NCI-H82 treated with DMSO at 0.1 percent for 48 hours (cell line): Measurements from ENCODE around the gene TSPAN3.

Source experiments
- DNase-seq: peaks from one replicate; lab custom pipeline; 2025; ENCODE audit not compliant: unreplicated experiment; lab: John Stamatoyannopoulos, UW

The TSPAN3 gene

DNA sequence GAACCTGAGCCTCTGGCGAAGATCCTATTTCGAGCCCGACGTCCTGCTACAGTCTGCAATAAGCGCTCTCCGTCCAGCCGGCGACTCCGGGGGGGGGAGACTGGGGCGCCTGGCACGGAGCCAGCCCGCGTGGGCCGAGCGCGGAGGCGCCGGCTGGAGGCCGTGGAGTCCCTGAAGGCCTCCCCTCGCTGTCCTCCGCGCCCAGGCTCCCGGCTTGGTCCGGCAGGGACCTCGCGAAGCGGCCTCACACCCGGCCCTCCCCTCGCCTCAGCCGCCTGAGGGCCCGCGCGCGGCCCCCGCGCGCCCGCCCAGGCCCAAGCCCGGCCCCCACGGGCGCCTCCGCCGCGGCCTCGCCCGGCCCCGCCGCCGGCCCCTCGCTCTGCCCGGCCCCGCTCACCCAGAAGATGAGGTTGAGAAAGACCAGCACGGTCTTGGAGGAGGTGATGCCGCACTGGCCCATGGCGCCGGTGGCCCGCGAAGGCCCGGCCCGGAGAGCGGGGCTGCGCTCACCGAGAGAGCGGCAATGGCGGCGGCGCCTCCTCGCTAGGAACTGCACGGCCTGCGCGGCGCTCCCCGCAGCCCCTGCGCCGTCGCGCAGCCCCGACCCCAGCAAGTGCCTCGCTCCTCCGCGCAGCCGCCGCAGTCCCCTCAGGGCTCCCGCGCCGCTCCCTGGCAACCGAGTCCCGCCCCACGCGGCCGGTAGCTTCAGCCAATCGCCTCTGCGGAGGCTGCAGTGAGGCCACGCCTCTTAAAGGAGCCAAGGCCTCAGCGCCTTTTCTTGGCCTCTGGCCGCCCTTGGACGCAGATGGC, at the start of gene TSPAN3:
TSS of gene TSPAN3 (minus strand) at position 615 of the 810 bp plus-strand sequence. CDS start at position 460, 155 bp downstream.
- DNase-seq, result peak; percentile 68

DNA sequence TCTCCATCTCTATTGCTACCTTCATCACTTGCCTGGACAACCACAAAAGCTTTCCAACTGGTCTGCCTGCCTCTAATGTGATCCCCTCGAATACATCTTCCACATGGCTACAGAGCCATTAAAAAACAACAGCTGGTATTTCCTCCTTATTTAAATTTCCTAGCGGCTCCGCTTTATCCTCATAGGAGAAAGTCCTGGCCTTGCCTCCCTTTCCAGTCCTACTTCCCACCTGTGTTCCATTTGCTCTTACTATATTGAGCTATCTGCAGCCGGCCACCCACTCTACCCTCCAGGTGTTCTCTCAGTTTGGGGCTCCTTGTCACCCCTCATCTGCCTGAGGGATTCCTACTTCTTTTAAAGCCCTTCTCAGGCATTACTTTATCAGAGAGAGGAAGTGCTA, 49.7 kb upstream of the TSPAN3 start:
- DNase-seq, result peak; percentile 12

DNA sequence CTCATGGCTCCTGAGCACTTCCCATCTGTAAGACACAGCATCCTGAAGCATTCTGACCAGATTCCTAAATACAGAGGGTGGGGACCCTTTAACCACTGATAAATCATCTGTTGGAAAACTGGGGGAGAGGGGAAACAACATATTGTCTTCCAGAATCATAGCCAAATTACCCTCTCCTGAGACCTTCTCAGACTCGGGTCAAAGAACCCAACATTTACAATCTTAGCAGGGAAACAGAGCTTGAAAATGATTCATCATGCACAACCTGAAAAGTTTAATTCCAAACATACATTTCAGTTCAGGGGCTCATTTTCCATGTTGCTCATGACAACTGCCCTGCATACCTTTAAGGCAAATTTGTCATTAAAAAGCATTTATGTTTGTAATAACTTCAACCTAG, 48.5 kb upstream of the TSPAN3 start:
- DNase-seq, result no peak

DNA sequence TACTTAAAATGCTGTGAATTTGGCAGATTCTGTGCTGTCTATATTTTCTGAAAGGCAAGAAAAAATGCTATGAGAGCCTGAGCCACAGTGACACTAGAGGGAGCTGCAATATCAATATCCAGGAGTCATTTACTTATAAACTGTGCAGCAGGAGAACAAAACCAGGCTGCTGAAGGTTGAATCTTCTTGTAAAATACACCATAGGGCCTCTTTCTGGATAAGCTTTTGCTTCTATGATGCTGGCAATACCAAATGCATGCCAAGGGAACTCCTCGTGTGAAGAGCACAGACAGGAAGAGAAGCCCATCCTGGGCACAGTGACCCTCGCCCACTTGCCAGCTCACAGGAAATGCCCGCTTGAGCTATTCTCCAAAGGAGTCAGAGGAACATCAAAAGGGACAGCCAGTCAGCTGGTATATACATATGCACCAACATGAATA, 48.0 kb upstream of the TSPAN3 start:
- peak; percentile 55 for DNase-seq

DNA sequence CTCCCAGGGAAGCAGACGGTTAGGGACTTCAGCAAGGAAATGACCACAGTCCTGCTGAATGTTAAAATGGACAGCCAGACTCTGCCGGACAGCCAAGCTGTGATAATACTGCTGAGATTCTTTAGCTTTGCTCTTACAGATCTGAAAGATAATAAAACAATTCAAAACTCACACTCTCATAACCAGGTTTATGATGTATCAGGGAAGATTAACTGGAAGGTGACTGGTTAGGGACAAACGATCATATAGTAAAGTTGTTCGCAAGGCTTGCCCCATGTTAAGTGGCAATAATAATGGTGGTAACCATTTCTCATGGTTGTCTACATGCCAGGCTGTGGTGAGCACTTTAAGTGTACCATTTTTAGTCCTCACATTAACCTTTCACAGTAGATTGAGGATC, 44.3 kb upstream of the TSPAN3 start:
- DNase-seq, result no peak

DNA sequence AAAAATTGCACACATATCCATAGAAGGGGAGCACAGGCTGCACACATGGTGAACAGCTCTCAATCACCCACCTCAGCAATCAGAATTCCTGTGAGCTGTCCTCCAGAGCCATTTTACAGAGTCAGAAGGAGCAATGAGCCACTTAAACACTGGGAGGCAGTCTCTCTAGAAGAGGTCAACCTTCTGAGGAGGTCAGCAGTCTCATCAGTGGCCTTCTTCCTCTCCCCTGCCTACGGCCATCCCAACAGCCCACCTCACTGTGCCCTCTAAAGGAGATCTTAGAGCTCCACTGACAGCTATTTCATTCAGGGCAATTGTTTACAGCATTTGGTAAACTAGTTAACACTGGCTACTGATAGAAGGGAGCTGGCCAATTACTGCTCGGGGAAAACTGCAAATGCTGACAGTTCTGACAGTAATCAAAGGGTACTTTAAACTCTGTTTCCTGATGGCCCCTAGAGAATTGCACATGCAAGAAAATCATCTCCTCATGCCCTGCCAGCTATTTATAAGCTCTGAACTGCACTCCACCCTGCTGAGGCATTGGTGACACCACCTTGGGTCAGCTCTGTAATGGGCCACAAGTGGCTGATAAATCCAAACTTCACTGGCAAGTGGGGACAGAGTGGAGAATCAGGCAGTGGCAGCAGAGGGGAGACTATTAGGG, 42.1 kb upstream of the TSPAN3 start:
- DNase-seq, result no peak

DNA sequence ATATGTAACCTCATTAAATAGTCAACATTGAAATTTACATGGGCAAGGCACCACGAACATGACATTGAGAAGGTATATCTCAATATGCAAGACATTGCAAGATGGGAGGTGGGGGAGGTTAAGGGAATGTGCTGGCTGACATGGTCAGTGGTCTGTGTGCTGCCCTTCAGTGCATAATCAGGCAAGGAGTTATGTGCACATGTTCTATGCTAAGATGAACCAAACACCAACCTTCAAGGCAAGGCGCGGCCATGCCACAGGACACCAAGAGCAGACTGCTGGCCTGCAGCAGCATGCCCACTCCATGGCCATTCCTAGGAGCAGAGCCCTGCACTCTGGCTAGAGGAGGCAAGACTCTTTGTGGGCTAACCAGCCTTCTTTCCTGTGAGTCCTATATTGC, 40.9 kb upstream of the TSPAN3 start:
- no peak for DNase-seq

DNA sequence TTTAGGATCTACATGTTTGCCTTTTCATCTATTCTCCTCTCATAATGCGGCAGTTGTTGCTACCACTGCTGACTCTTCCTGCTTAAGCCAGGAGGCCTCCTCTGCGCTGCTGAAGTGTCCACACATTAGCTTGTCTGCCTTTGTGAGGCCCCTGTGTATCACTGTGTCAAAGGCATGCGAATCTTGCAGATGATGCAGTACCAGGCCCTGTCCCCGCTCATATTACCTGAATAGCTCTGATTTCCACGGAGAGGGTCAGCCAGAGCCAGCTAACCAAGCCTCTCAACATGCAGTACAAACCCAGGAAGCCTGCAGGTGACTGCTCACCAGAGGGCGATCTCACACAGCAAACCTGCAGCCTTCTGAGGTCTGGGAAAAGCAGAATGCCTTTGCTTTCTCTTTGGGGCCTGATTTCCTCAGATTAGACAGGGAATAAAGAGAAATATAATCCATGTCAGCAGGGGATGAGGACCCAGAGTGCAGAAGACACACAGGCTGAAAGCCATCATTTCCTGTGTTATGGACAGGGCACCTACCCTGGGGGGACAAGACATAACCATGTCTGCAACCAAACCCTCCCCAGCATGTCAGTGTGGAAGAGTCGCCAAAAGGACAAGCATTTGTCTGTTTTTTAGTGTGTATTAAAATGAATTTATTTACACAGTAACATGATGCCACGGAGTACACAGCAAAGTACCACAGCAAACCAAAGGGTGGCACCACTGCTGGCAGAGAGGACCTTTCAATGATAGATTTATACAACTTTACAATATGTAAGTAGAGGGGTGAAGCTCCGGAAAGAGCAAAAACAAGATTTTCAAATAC, 36.8 kb upstream of the TSPAN3 start:
- peak; percentile 73 for DNase-seq

DNA sequence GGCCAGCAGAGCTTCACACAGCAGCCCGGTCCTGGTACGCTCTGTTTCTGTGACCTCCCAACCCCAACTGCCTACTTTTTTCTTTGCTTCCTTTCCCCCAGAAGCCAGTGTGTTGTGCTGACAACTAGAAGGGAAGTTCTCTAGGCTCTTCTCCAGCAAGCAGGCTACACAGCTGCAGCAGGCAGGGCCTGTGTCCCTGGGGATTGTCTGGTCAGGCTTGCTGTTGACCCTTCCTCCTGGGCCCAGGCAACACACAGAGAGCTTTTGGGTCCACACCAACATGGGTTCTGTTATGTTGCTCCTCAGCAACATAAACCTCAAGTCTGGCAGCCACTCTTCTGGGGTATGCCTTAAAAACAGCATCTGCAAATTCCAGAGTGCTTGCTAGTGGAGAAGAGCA, 36.2 kb upstream of the TSPAN3 start:
- no peak for DNase-seq

DNA sequence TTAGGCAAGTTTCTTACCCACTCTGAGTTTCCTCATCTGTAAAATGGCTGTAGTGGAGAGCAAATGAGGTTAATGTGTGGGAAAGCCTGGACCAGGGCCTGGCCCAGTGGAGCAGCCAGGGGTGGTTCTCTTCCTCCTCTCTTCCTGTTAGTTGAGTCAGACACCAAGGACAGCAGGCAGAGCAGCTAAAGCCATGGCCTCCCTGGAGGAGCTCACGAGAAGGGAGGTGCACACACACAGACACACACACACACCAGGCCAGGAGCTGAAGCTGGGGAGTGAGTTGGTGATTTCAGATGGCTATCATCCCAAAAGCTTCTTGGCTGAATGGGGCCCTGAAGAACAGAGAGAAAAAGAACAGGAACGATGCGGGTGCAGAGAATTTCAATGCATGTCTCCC, 33.2 kb upstream of the TSPAN3 start:
- DNase-seq, result no peak

DNA sequence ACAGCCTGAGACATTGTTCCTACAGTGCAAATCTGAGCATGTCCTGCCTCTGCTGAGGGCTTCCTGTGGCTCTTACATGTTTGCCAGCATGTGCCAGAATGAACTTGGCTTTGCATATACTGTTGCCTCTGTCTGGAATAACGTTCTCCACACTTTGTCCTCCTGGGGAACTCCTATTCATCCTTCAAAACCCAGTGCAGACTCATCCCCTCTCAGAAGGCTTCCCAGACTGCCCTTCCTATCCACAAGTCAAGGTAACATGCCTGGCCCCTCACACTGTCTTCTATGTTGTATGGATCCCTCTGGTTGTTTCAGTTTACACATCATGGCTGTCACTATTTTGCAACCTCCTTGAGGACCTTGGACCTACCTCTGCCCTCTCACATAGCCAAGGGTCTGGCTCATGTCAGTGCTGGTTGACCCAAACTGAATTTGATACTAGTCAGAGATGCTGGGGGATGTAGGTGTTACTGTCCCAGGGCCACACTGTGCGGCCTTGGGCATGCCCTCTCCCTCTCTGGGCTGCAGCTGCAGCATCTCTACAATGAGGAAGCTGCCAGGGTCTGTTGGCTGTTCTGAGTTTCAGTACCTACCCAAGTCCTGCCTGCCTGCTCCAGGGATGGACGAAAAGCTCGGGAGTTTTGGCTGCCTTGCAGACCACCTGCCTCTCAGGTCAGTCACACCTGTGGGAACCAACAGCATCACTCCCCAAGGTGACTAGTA, 29.0 kb upstream of the TSPAN3 start:
- DNase-seq, result no peak

DNA sequence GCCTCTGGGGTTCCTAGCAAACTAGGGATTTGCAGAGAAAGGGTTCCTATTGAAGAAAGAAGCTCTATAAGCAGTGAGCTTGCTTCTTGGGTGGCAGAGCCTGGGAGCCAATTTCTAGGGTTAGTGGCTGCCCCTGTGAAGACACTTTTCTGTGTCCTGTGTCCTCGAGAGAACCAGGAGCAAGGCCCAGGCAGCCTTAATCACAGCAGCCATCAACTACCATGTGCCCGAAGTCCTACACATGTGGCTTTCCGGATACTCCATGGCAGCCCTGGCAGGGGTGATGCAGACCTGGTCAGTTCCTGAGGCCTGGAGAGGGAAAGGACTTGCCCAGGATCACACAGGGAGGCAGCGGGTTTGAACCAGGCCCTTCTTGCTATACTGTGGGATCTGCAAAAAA, 27.7 kb upstream of the TSPAN3 start:
- no peak for DNase-seq

DNA sequence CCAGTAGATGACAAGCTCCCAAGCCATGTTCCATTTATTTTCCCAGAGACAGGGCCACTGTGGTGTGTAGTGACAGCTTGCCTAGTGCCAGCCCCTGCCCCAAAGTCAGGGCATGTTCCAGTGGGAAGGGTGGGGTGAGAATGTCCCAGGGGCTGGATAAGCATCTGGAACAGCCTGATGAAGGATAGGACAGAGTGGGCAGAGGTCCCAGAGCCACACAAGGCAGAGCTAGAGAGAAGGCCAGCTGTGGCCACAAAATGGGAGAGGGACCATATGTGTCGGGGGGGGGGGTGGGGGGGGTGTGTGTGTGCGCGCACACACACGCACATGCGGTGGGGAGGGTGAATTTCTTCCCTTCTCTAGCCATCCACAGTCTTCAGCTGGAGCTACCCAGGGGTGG, 27.0 kb upstream of the TSPAN3 start:
- peak; percentile 23 for DNase-seq

DNA sequence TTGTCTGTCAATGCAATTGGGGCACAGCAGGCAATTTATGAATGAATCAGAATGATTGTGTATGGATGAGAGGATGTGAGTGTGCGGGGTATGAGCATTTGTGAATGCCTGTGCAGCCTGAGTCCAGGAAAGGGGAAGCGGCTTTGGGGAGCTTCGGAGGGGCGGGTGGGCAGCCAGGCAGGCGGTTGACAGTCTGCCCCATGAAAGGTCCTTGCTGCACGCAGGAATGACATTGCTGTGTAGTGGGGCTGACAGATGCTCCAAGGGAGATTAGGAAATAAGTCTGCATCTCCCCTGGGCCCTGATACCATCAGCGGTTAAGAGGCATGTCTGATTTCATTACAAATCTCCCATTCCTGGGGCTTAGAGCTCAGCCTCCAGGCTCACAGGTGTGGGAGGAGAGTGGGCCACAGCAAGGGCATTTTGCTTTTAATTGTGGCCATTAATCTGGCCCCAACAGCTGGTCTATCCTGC, 26.4 kb upstream of the TSPAN3 start:
- peak; percentile 98 for DNase-seq

DNA sequence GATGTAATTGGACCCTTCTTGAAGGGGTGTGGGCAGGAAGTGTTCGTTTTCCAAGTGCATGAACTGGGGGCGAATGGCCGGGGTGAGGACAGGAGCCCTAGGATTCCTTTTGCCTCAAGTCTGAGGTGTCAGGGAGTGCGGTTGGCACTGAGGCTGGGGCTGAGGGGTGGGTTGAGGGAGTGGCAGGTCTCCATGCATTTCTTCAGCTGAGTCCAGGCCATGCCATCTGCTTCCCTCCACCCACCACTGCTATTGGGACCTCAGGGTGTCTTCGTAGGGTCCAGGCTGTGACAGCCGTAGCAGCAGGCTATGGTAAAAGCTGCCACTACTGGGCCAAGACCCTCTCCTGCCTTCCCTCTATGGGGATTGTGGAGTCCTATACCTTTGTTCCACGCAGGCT, 25.6 kb upstream of the TSPAN3 start:
- DNase-seq, result no peak

DNA sequence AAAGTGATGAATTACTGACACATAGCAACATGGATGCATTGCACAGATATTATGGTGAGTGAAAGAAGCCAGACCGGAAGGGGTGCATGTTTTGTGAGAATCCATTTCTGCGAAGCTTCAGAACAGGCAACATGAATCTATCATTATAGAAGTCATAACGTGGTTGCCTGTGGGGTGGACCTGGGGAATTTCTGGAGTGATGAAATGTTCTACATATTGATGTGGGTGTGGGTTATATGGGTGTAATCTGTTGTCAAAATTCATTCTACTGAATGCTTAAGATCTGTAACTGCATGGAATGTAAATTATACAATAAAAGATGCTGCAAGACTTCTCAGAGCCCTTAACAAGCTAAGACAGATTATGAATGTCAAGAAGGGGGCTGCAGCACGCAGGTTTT, 25.2 kb upstream of the TSPAN3 start:
- DNase-seq, result peak; percentile 27

DNA sequence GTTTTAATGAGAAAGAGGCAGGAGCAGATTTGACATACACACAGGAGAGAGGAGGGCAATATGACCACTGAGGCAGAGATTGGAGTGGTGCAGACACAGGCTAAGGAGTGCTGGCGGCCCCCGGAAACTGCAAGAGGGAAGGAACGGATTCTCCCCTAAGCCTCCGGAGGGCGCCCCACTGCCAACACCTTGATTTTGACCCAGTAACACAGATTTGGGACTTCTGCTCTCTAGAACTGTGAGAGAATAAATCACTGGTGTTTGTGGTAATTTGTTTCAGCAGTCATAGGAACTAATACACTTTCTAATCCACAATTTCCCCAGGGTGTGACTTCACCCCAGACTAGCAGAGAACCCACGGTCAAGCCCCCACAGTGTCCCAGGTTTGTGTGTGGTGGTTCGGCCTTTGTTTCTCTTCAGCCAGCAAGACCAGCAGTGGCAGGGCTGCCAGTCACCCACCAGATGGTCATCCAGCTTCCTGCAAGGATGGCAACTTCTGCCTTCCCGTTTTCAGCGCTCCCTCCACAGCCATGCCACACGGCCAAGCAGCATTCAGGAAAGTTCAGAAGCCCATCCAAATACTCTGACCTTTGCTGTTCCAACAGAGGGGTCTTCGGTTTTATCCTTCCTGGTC, 23.6 kb upstream of the TSPAN3 start:
- peak; percentile 35 for DNase-seq

DNA sequence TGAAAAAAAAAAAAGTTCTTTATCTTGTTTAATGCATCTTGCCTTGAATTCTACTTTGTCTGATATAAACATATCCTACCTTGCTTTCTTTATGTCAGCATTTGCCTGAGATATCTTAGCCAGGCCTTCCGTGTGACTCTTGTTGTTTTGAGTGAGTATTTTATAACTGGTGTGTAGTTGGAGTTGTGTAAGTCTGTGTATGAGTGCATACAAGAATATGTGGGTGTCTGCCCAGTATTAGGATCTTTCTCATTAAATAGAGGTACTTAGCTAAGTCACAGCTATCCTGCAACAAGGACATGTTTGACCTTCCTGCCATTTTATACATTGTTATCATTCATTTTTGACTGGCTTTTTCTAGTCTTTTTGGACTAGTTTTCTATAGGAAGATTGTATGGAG, 22.5 kb upstream of the TSPAN3 start:
- no peak for DNase-seq

DNA sequence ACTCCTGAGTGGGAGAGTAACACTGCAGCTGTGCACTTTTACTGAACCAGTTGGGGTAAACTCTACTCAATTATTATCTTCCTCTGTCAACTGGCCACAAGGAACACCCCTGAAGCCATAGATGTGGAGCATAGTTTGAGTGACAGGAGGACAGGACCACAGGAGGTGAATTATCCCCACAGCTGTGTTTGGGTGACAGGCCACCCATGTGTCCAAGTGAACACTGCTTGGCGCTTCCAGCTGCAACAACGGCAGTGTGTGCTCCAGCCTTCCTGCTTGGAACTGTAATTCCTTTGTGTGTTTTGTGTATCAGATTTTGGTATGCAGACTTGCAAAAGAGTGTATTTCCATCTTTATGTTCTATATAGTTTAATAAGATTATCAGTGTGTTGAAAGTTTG, 20.2 kb upstream of the TSPAN3 start:
- DNase-seq, result no peak

DNA sequence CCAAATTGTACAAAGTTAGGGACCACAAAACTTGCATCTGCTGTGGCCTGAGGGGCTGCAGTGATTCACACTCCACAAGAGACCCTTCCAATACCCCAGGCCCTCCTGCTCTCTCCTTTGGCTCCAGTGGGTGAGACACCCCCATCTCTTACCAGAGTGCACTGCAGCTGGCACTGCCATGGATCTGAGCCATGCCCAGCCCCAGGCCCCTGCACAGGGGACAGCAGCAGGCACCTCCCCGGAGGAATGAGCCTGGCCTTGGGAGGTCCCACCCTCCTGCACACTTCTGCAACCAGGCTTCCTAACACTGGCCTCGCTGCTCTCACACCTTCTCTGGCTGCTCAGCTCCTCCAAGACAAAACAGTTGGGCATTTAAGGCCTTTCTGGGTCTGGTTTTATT, 16.3 kb upstream of the TSPAN3 start:
- no peak for DNase-seq
